ENCODE measurements around the gene SPRYD3. TPM values are rescaled to one million over a fixed set of nuclear protein-coding genes. Genes with fewer than 3 reads are reported as not detected.
A peak's percentile ranks its signal among the peaks of the same experiment; 100 is the strongest.
"Not testable (repeated sequence)": the region's sequence is repeated elsewhere in the genome, so short reads cannot be mapped to it uniquely, and the experiment has no call there.

SPRYD3 gene
- polyA plus RNA-seq (2013, experiment 1 of 2; ENCODE audit: insufficient read length): 20.8 TPM
- 23.0 TPM for polyA plus RNA-seq (2013, experiment 2 of 2; ENCODE audit: insufficient read length)

DNA sequence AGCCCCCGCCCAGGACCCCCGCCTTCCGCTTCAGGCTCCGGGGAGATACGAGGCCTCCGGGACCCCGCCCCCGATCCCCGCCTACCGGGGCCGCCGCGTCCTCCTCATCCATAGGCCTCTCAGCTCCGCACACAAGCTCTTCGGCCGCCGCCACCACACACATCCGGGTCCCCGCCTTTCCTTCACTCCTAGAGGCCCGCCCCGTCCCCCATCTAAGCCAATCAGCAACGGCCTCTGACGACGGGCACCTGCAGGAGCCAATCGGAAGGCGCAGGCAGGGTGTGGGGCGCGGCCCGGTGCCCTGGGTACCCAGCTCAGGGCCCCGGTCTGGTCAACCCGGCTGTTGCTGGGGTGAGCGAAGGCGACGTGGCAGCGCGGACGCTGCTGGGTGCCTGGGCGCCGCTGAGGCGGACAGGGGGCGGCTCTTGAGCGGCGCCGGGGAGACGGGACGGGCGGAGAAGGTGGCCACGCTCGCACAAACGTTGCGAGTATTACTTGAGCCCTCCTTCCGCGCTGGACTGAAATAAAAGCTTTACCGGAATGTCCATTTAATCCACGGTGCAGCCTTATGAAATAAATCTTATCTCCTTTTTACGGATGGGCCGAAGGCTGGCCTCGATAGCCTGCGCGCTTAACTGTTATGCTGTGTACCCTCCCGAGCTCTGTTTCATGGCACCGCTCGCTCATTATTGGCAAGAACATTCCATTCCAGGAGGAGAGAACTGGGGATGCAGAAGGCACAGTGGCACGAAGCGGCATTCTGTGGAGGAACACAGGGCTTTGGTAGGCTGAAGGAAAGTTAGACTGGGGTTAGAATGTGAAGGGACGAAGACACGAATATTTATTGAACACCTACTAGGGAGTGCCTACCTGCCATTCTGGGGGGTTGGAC lies at the start of gene SPRYD3:
TSS of gene SPRYD3 (minus strand) at position 165 of the 892 bp plus-strand sequence. CDS start at position 108, 57 bp downstream.
- peak; percentile 97 for DNase-seq

GRCh38 chr12:53127169-53127568 lies 48.0 kb upstream of the SPRYD3 start:
- no peak for DNase-seq

DNA sequence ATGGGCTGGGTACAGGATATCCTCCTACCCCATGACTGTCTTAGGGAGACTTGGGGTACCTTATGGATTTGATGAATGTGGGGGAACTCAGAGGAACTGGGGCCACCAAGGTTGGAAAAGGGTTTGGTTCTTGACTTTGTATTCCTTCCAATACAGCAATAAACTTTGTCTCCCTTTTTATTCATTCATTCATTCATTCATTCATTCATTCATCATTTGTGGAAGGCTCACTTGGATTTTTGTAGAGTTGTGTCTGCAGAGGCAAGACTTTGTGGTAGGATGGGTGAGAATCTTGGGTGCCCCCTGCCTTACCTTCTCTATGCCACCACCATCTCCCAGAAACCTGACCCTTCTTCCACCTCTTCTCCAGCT lies 45.1 kb upstream of the SPRYD3 start:
- DNase-seq: no peak

DNA sequence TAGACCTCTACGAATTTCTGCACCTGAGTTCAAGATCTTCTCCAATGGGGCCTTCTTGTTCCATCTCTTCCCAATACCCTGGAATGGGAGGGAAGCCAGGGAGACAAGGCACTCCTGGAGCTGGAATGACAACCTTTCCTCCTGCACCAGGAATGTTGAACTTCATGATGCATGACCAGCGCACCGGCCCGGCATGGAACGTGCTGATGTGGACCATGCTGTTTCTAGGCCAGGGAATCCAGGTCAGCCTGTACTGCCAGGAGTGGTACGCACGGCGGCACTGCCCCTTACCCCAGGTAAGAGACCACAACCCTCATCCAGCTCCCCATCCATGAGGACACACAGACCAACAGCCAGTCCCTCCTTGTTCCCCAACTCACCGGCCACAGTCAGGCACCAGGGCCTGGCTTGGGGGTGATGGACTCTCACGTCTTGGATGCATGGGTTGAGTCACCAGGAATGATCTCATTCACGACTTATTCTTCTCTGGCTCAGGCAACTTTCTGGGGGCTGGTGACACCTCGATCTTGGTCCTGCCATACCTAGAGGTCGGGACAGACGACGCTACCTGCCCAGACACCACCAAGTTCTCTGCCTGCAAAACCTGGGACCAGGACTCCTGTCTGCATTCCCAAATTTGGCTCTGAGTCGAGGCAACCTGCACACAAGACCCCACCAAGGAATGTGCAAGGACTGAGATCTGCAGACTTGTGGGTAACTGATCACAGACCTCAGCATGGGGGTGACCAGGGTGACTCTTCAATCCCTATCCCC lies 44.6 kb upstream of the SPRYD3 start:
- peak; percentile 27 for DNase-seq

DNA sequence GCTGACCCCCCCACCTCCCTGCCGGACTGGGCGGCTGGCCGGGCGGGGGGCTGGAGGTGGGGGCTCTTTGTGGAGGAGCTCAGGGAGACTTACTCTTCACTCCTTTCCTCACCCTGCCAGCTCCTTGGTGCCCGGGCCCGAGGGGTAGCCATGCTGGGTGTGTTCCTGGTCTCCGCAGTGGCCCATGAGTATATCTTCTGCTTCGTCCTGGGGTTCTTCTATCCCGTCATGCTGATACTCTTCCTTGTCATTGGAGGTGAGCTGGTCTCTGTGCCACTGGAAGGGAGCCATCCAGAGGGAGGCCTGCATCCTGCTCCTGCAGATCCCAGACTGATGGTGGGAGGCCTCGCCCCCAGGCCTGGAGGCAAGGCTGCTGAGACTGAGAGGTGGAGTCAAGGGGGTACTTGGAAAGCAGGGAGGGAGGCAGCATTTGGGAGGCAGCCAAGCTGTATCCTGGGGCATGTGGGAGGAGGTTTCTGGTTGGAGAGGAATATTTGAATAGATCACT lies 43.8 kb upstream of the SPRYD3 start:
- DNase-seq: peak; percentile 39

DNA sequence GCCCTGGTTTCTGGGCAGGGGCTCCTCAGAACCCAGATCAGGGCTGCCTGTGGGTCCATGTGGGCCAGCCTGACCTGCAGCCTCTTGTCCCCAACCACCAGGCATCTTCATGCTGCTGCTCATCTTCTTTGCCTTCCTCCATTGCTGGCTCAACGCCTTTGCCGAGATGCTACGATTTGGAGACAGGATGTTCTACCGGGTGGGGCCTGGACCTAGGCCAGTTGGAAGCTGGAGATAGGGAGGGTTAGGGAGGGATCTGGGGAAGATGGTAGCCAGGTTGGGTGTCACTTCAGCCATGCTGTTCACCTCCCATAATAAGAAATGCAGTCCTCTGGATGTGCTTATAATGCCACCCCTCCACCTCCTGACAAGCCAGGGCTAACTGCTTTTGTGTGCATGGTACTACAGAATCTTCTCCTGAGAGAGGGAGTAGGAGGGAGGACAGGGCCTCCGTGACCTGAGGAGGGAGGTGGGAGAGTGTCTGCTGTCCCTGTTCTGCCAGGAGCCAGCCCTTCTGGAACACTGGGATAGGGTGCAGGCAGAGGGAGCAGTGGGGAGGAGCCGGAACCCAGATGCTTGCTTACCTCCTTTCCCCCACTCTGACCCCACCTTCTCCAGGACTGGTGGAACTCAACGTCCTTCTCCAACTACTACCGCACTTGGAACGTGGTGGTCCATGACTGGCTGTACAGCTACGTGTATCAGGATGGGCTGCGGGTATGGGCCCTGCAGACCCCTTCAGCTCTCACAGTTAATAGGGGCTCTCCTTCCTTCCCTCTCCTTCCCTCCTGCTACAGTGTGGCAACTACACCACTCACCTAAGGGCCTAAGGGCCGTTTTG lies 41.7 kb upstream of the SPRYD3 start:
- DNase-seq: no peak

DNA sequence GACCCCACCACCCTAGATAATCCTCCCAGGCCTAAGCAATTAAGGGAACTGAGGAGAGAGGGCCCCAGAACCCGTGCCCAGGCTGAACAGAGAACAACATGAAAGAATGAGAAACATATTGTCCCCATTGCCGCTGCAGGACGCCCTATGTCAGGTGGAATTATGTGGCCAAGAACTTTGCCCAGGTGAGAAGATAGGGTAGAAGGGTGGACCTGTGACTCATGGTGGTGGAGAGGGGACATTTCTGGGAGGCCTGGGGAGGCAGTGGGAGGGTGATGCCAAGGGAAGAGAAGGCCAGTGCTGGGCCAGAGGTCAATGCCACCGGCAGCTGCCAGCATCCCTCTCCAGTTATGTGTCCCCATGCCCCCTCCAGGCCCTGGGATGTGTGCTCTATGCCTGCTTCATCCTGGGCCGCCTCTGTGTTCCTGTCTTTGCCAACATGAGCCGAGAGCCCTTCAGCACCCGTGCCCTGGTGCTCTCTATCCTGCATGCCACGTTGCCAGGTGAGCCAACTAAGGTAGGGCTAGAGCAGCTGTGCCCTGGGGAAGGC lies 39.6 kb upstream of the SPRYD3 start:
- DNase-seq: no peak

GRCh38 chr12:53115891-53116648 lies 36.9 kb upstream of the SPRYD3 start:
- DNase-seq: no peak

- no peak for DNase-seq
These were observed 36.1 kb upstream of the SPRYD3 start for GRCh38 chr12:53115112-53115890.

DNA sequence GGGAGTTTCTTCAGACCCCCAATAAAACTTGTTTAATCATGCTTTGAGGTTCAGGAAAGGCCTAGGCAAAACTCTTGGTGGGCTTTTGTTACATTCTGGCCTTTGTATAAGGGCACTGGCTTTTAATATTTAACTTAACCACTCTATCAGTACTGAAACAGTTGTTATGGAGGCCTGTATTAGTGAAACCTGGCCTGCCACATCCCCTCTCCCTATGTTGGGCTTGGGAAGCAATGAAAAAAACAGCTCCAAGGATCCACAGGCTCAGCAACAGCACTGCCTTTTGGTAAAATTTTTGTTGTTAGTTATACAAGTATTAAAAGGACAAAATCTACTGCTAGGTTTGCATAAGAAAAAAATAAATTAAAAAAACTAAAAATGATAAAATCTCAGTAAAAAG lies 34.8 kb upstream of the SPRYD3 start:
- no peak for DNase-seq

DNA sequence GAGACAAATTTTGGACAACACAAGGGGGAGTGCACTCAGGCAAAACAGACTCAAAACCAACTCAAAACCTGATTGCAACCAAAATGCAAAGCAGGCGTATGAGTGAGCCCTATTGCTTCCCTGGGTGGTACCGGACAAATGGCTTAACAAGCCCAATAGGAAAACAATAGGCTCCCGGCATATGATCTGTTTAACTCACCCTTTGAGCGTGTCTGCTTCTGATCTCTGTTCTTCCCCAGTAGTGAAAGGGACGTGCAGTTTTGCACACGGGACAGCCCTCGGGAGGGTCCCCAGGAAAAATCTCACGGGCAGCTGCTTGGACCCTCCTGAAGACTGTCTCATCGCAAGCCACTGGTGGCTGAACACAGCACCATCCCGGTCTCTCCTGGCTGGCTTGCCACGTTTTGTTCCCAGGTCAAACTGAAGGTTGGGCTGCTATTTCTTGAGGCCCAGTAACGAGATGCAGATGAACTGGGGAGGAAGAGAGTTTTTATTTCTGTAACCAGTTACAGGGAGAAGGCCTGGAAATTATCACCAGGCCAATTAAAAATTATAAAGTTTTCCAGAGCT lies 34.0 kb upstream of the SPRYD3 start:
- DNase-seq: no peak

DNA sequence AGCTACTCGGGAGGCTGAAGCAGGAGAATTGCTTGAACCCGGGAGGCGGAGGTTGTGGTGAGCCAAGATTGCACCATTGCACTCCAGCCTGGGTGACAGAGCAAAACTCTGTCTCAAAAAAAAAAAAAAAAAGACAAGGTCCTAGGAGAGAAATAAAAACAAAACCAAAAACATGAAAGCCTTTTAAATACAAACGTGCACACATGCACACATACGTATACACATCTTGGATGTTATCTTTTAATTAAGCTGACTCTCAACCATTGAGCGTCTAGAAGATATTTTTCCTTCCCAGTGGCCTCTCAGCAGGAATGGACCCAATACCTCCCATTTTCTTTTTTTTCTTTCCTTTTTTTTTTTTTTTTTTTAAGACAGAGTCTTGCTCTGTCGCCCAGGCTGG lies 33.2 kb upstream of the SPRYD3 start:
- not testable (repeated sequence) for DNase-seq

DNA sequence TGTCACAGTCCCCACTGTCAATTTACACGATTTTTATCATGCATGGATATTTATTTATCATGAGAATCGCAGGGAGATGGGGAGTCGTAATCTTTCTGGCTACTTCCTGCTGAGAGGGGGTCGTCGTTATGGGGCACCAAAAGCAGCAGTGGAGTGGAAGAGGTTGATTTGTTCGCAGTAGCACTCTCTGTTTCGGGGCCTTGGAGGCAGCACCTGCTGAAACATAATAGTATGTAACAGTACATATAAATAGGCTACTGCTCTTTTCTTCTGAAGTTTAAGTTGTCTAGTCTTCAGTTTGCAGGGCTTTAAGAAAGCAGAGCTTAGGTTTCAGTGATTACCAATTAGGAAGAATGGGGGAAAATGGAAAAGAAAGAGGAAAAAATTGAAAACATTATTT lies 27.9 kb upstream of the SPRYD3 start:
- no peak for DNase-seq

GRCh38 chr12:53105712-53106439 lies 26.7 kb upstream of the SPRYD3 start:
- DNase-seq: no peak

DNA sequence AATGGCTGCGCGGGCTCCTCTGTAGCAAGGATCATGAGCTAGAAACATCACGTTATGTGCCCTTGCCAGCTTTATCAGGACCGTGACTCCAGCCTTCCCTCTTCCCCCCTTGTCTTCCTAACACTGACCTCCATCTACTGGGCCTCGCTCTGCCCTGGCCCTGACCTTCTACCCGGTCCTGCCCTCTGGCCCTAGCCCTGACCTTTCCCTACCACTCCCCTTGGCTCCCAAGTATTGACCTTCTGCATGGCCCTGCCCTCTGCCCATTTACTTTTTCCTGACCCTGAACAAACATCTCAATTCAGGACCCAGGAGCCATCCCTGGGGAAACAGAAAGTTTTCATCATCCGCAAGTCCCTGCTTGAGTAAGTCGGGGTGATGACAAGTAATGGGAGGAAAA lies 26.1 kb upstream of the SPRYD3 start:
- no peak for DNase-seq

DNA sequence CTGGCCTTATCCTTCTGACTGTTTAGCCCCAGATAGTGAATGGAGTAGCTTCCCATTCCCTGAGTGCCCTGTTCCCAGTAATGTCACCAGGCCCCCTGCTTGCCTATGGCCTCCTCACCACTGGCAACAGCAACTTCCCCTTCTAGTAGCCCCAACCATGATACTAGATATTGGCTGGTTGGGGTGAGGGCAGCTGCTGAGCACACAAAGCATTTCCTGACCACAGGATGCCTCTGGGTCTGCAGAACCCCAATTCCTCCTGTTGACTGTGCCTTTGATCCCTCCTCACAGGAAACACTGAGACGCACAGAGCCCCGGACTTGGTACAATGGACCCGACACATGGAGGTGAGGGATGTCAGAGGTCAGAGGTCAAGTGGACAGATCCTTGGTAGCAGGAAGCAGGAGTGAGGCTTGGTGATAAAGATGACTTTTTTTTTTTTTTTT lies 24.7 kb upstream of the SPRYD3 start:
- no peak for DNase-seq

GRCh38 chr12:53102883-53103807 lies 24.0 kb upstream of the SPRYD3 start, which contains the start of gene SOAT2:
Gene SOAT2, plus strand, starts transcription at chr12:53103486. Its CDS starts 92 bp downstream, at chr12:53103578.
- no peak for DNase-seq

Measured in fibroblast of skin of abdomen (primary cell).